GM12878 (cell line): ENCODE data around the gene RIN1. TPM values are rescaled to one million over a fixed set of nuclear protein-coding genes. Genes with fewer than 3 reads are reported as not detected.

ENCODE experiments used
- CREB1 ChIP-seq: IDR thresholded peaks from 2 replicates; pipeline ENCODE4 v1.6.1; 2012; ENCODE audit warnings: low read depth, mild to moderate bottlenecking, inconsistent platforms
- EED ChIP-seq: sonication (generic); IDR thresholded peaks from 2 replicates; pipeline ENCODE4 v1.6.1; 2016; ENCODE audit warnings: antibody characterized with exemption, low read depth
- HDAC6 ChIP-seq: fragments of 200-600 bp; sonication (generic); IDR thresholded peaks from one replicate; pipeline ENCODE4 v1.8.0; 2017; ENCODE audit warnings: antibody characterized with exemption; ENCODE audit not compliant: unreplicated experiment
- LARP7 ChIP-seq: fragments of 450-650 bp; IDR thresholded peaks from 2 replicates; pipeline ENCODE4 v1.6.1; 2017; ENCODE audit warnings: mild to moderate bottlenecking
- MAX ChIP-seq: IDR thresholded peaks from 2 replicates; pipeline ENCODE4 v1.6.1; 2012; ENCODE audit warnings: low read depth, low read length, improper control_type of control experiment
- MLLT1 ChIP-seq: fragments of 450-650 bp; IDR thresholded peaks from 2 replicates; pipeline ENCODE4 v1.6.1; 2016; ENCODE audit warnings: mild to moderate bottlenecking
- MXI1 ChIP-seq: fragments of 150-350 bp; IDR thresholded peaks from 2 replicates; pipeline ENCODE4 v1.6.1; 2011; ENCODE audit warnings: low read depth, mild to moderate bottlenecking, inconsistent platforms, low read length, improper control_type of control experiment
- NR2C1 ChIP-seq: fragments of 450-650 bp; IDR thresholded peaks from 2 replicates; pipeline ENCODE4 v1.6.1; 2017; ENCODE audit warnings: antibody characterized with exemption, mild to moderate bottlenecking, moderate library complexity
- NR2F1 ChIP-seq: fragments of 450-650 bp; conservative IDR thresholded peaks from 2 replicates; pipeline ENCODE4 v1.6.1; 2017; ENCODE audit warnings: mild to moderate bottlenecking
- PAX8 ChIP-seq: fragments of 450-650 bp; IDR thresholded peaks from 2 replicates; pipeline ENCODE4 v1.6.1; 2017; ENCODE audit warnings: mild to moderate bottlenecking, moderate library complexity
- PBX3 ChIP-seq: IDR thresholded peaks from 2 replicates; pipeline ENCODE4 v1.6.1; 2011; ENCODE audit warnings: mild to moderate bottlenecking, low read depth, low read length, moderate library complexity; ENCODE audit not compliant: insufficient replicate concordance
- RB1 ChIP-seq: fragments of 450-650 bp; formaldehyde crosslinking; IDR thresholded peaks from 2 replicates; pipeline ENCODE4 v1.6.1; 2017; ENCODE audit warnings: mild to moderate bottlenecking, borderline replicate concordance
- RCOR1 ChIP-seq: conservative IDR thresholded peaks from 2 replicates; pipeline ENCODE4 v1.6.1; 2012; ENCODE audit warnings: low read depth, low read length, improper control_type of control experiment
- SIN3A ChIP-seq: IDR thresholded peaks from 2 replicates; pipeline ENCODE4 v1.6.1; 2012; ENCODE audit warnings: low read depth, low read length, improper control_type of control experiment
- SMARCA5 ChIP-seq: fragments of 450-650 bp; IDR thresholded peaks from 2 replicates; pipeline ENCODE4 v1.6.1; 2017; ENCODE audit warnings: mild to moderate bottlenecking
- STAT1 ChIP-seq: fragments of 450-650 bp; conservative IDR thresholded peaks from 2 replicates; pipeline ENCODE4 v1.6.1; 2014; ENCODE audit warnings: antibody characterized with exemption, mild to moderate bottlenecking
- YY1 ChIP-seq: IDR thresholded peaks from 2 replicates; pipeline ENCODE4 v1.6.1; 2011; ENCODE audit warnings: low read depth, mild to moderate bottlenecking, low read length
- ZNF207 ChIP-seq: fragments of 450-650 bp; IDR thresholded peaks from 2 replicates; pipeline ENCODE4 v1.6.1; 2014; ENCODE audit warnings: antibody characterized with exemption, mild to moderate bottlenecking, borderline replicate concordance
- ZZZ3 ChIP-seq: IDR thresholded peaks from 2 replicates; pipeline ENCODE4 v1.6.1; 2011; ENCODE audit warnings: low read depth; ENCODE audit not compliant: control insufficient read depth, insufficient read length
- polyA plus RNA-seq, 11 experiments: library from polyadenylated mRNA; depleted of rRNA in 4 of 11; unstranded in 6 of 11; stranded (reverse) in 5 of 11; fragments of >200 nt; fragmentation: Nextera tagmentation in 4 of 11; fragmentation: Illumina TruSeq in 1 of 11; extraction: Ambion mirVana in 4 of 11; extraction: Trizol in 1 of 11; gene quantifications; 1 replicate in 1 of 11; 2 replicates in 10 of 11; pipeline versions ENCODE4 v1.2.1 to v1.2.3, GENCODE V29; 2011 to 2016; ENCODE audit warnings: inconsistent platforms in 2 of 11, missing spikeins in 2 of 11, low read depth in 1 of 11
- total RNA-seq, 4 experiments: library from RNA; depleted of rRNA in 3 of 4; stranded (reverse); fragments of >200 nt in 3 of 4; fragmentation: Illumina TruSeq in 1 of 4; extraction: Trizol in 1 of 4; gene quantifications; 2 replicates each; pipeline versions ENCODE4 v1.2.1 to v1.2.3, GENCODE V29; 2013 to 2021
- TF ChIP-seq, protein P1 (sequence below): fragments of 450-650 bp; conservative IDR thresholded peaks from 2 replicates; pipeline ENCODE4 v1.6.1; 2017; ENCODE audit warnings: mild to moderate bottlenecking, moderate library complexity
- TF ChIP-seq, protein P2 (sequence below): fragments of 450-650 bp; IDR thresholded peaks from 2 replicates; pipeline ENCODE4 v1.6.1; 2018; ENCODE audit warnings: mild to moderate bottlenecking, low read depth, moderate library complexity; ENCODE audit not compliant: partially characterized antibody

RIN1 gene
- total and polyA plus RNA-seq, 10 of the 15 experiments (the other 5 are each of a cell fraction or from before 2014, with no cell fraction given): 0.04 to 0.69 (median 0.22) TPM; not detected in 1

- no peak for TF ChIP-seq PBX3
- 0 out of 2 replicates have a peak, but pooled peaks have one; percentile 15 for TF ChIP-seq NR2F1
- no peak for TF ChIP-seq PAX8
- TF ChIP-seq MXI1: peak; percentile 96
- no peak for TF ChIP-seq HDAC6
- TF ChIP-seq, protein P1, sequence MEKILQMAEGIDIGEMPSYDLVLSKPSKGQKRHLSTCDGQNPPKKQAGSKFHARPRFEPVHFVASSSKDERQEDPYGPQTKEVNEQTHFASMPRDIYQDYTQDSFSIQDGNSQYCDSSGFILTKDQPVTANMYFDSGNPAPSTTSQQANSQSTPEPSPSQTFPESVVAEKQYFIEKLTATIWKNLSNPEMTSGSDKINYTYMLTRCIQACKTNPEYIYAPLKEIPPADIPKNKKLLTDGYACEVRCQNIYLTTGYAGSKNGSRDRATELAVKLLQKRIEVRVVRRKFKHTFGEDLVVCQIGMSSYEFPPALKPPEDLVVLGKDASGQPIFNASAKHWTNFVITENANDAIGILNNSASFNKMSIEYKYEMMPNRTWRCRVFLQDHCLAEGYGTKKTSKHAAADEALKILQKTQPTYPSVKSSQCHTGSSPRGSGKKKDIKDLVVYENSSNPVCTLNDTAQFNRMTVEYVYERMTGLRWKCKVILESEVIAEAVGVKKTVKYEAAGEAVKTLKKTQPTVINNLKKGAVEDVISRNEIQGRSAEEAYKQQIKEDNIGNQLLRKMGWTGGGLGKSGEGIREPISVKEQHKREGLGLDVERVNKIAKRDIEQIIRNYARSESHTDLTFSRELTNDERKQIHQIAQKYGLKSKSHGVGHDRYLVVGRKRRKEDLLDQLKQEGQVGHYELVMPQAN: peak; percentile 97
- no peak for TF ChIP-seq ZZZ3
- peak; percentile 42; the same call in 1 of the 2 replicates for TF ChIP-seq YY1
- TF ChIP-seq LARP7: peak; percentile 67; the same call in 1 of the 2 replicates
- TF ChIP-seq RB1: peak; percentile 63; the same call in 1 of the 2 replicates
- peak; percentile 88 for TF ChIP-seq SMARCA5
- no peak for TF ChIP-seq NR2C1
- peak; percentile 43; the same call in 1 of the 2 replicates for TF ChIP-seq MAX
- TF ChIP-seq ZNF207: peak; percentile 78; the same call in 1 of the 2 replicates
- peak; percentile 10; the same call in 1 of the 2 replicates for TF ChIP-seq MLLT1
- peak; percentile 95 for TF ChIP-seq SIN3A
- TF ChIP-seq RCOR1: peak; percentile 89; the same call in 1 of the 2 replicates
- TF ChIP-seq, protein P2, sequence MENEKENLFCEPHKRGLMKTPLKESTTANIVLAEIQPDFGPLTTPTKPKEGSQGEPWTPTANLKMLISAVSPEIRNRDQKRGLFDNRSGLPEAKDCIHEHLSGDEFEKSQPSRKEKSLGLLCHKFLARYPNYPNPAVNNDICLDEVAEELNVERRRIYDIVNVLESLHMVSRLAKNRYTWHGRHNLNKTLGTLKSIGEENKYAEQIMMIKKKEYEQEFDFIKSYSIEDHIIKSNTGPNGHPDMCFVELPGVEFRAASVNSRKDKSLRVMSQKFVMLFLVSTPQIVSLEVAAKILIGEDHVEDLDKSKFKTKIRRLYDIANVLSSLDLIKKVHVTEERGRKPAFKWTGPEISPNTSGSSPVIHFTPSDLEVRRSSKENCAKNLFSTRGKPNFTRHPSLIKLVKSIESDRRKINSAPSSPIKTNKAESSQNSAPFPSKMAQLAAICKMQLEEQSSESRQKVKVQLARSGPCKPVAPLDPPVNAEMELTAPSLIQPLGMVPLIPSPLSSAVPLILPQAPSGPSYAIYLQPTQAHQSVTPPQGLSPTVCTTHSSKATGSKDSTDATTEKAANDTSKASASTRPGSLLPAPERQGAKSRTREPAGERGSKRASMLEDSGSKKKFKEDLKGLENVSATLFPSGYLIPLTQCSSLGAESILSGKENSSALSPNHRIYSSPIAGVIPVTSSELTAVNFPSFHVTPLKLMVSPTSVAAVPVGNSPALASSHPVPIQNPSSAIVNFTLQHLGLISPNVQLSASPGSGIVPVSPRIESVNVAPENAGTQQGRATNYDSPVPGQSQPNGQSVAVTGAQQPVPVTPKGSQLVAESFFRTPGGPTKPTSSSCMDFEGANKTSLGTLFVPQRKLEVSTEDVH: peak; percentile 51
- TF ChIP-seq CREB1: peak; percentile 1; the same call in 1 of the 2 replicates
- peak; percentile 53; the same call in 1 of the 2 replicates for TF ChIP-seq EED
- TF ChIP-seq STAT1: no peak
Measured at GRCh38 chr11:66289548-66290329, 46.5 kb downstream of the RIN1 start (continued).
